HCT116 (cell line): ENCODE measurements around the gene NR6A1. TPM values are rescaled to one million over a fixed set of nuclear protein-coding genes. Genes with fewer than 3 reads are reported as not detected.

Experiments used
- ATAC-seq: fragments of 200-7000 bp; cut with Tn5 transposase; 2 replicates; pipeline ENCODE4 v1.9.1; 2020; ENCODE audit warnings: mild to moderate bottlenecking, moderate library complexity
- BruUV-seq: library from RNA; stranded (reverse); fragments of 400-500 nt; replicated peaks from 2 replicates; lab custom pipeline; 2021; lab: Mats Ljungman, UMichigan
- CTCF ChIA-PET: fragments of 300-600 bp; sonication (Branson Sonifier 250); formaldehyde crosslinking; loops from one replicate; lab custom pipeline; 2021; ENCODE audit warnings: antibody characterized with exemption; lab: Charles Lee
- POLR2A ChIA-PET: fragments of 300-600, 350-600 bp; sonication (Branson Sonifier 250); formaldehyde crosslinking; loops from one replicate; lab custom pipeline; 2021; ENCODE audit warnings: antibody characterized with exemption; lab: Charles Lee
- RAD21 ChIA-PET, 2 experiments: fragments of 300-600 bp; sonication (Branson Sonifier 250); formaldehyde crosslinking; loops; one replicate each; lab custom pipeline; 2023; ENCODE audit warnings: low total read pairs in 2 of 2; ENCODE audit not compliant: uncharacterized antibody in 2 of 2, unreplicated experiment in 2 of 2, low non-redundant PET in 1 of 2; lab: Charles Lee
- DNase-seq: peaks from one replicate; pipeline ENCODE4 v3.0.0-alpha.2; 2010; ENCODE audit warnings: low read depth, low spot score
- H2AFZ ChIP-seq: fragments of 200-600 bp; shearing (Covaris generic), sonication (generic); 2 replicates; pipeline ENCODE4 v1.6.1; 2017; ENCODE audit warnings: low read depth, mixed run types, mixed read lengths, antibody characterized with exemption, low read length; ENCODE audit not compliant: poor library complexity, severe bottlenecking
- H3K27ac ChIP-seq: 2 replicates; pipeline ENCODE4 v1.5.1; 2012; ENCODE audit warnings: low read depth, low read length
- H3K27me3 ChIP-seq: fragments of 200-600 bp; sonication (generic); 2 replicates; pipeline ENCODE4 v1.6.1; 2016; ENCODE audit warnings: mixed run types, low read length, mixed read lengths; ENCODE audit not compliant: insufficient read depth
- H3K36me3 ChIP-seq, 2 experiments: fragments of 200-500 bp in 1 of 2; fragments of 200-600 bp in 1 of 2; sonication (Bioruptor generic) in 1 of 2; sonication (generic) in 1 of 2; 2 replicates each; pipeline versions ENCODE4 v1.5.1 to v1.6.1; 2014 to 2016; ENCODE audit warnings: low read length in 2 of 2, inconsistent platforms in 1 of 2, mixed read lengths in 1 of 2, mixed run types in 1 of 2; ENCODE audit not compliant: insufficient read depth in 2 of 2, control insufficient read depth in 1 of 2
- H3K4me1 ChIP-seq, 2 experiments: fragments of 200-600 bp in 1 of 2; sonication (generic) in 1 of 2; 2 replicates each; pipeline versions ENCODE4 v1.5.1 to v1.6.1; 2012 to 2017; ENCODE audit warnings: low read length in 2 of 2, inconsistent platforms in 1 of 2, mild to moderate bottlenecking in 1 of 2, mixed read lengths in 1 of 2, mixed run types in 1 of 2, moderate library complexity in 1 of 2; ENCODE audit not compliant: insufficient read depth in 2 of 2, control insufficient read depth in 1 of 2
- H3K4me2 ChIP-seq: fragments of 200-600 bp; sonication (generic); 2 replicates; pipeline ENCODE4 v1.6.1; 2017; ENCODE audit warnings: mixed run types, low read length, mixed read lengths
- H3K4me3 ChIP-seq, 2 experiments: fragments of 200-600 bp in 1 of 2; sonication (generic) in 1 of 2; replicated peaks in 1 of 2; 2 replicates each; pipeline ENCODE4 v1.5.1; 2011 to 2016; ENCODE audit warnings: low read length in 2 of 2, control low read depth in 1 of 2, low read depth in 1 of 2, mild to moderate bottlenecking in 1 of 2, mixed read lengths in 1 of 2, mixed run types in 1 of 2
- H3K79me2 ChIP-seq: fragments of 200-600 bp; sonication (generic); 2 replicates; pipeline ENCODE4 v1.6.1; 2017; ENCODE audit warnings: mild to moderate bottlenecking, mixed run types, low read length, moderate library complexity, mixed read lengths; ENCODE audit not compliant: insufficient read depth
- H3K9ac ChIP-seq: fragments of 200-600 bp; sonication (generic); 2 replicates; pipeline ENCODE4 v1.6.1; 2016; ENCODE audit warnings: low read length, mixed read lengths
- H3K9me2 ChIP-seq: fragments of 200-600 bp; sonication (generic), shearing (Covaris generic); 2 replicates; pipeline ENCODE4 v1.6.1; 2017; ENCODE audit warnings: mixed run types, mild to moderate bottlenecking, moderate library complexity; ENCODE audit not compliant: insufficient read depth
- H3K9me3 ChIP-seq, 2 experiments: fragments of 200-500 bp in 1 of 2; fragments of 200-600 bp in 1 of 2; sonication (Bioruptor generic) in 1 of 2; sonication (generic) in 1 of 2; 2 replicates each; pipeline ENCODE4 v1.6.1; 2014 to 2017; ENCODE audit warnings: low read length in 2 of 2, mixed read lengths in 2 of 2, inconsistent platforms in 1 of 2, low read depth in 1 of 2, mild to moderate bottlenecking in 1 of 2, mixed run types in 1 of 2, moderate library complexity in 1 of 2; ENCODE audit not compliant: control insufficient read depth in 1 of 2, insufficient read depth in 1 of 2
- H4K20me1 ChIP-seq: fragments of 200-600 bp; sonication (generic), shearing (Covaris generic); 2 replicates; pipeline ENCODE4 v1.6.1; 2017; ENCODE audit warnings: mixed run types, mild to moderate bottlenecking, moderate library complexity; ENCODE audit not compliant: insufficient read depth
- CEBPB ChIP-seq: IDR thresholded peaks from 2 replicates; pipeline ENCODE4 v1.6.1; 2012; ENCODE audit warnings: low read depth
- POLR2AphosphoS5 ChIP-seq: IDR thresholded peaks from 2 replicates; pipeline ENCODE4 v1.6.1; 2011; ENCODE audit warnings: mild to moderate bottlenecking, low read depth, low read length, moderate library complexity
- SP1 ChIP-seq: IDR thresholded peaks from 2 replicates; pipeline ENCODE4 v1.6.1; 2012; ENCODE audit warnings: low read depth
- TCF7L2 ChIP-seq: IDR thresholded peaks from 2 replicates; pipeline ENCODE4 v1.7.0; 2011; ENCODE audit warnings: borderline replicate concordance, inconsistent platforms; ENCODE audit not compliant: insufficient read depth, insufficient read length; ENCODE audit errors: extremely low read depth
- ZFX ChIP-seq: fragments of 450-650 bp; IDR thresholded peaks from 2 replicates; pipeline ENCODE4 v1.6.1; 2017
- intact Hi-C: fragments of 100-400 bp; cut with micrococcal nuclease; formaldehyde crosslinking; loops from 2 replicates; pipeline ENCODE4 v1.10.0; 2022
- total RNA-seq: library from RNA; stranded (reverse); gene quantifications from one replicate; pipeline ENCODE4 v1.2.1, GENCODE V29; 2021; ENCODE audit not compliant: unreplicated experiment
- TF ChIP-seq, protein P1 (sequence below): IDR thresholded peaks from 2 replicates; pipeline ENCODE4 v1.6.1; 2012; ENCODE audit warnings: low read depth
- TF ChIP-seq, protein P2 (sequence below): IDR thresholded peaks from 2 replicates; pipeline ENCODE4 v1.6.1; 2012
- TF ChIP-seq, protein P3 (sequence below): IDR thresholded peaks from 2 replicates; pipeline ENCODE4 v1.6.1; 2012

The NR6A1 gene
- total RNA-seq, 1 experiment from 2014 or later: 9.9 TPM

DNA sequence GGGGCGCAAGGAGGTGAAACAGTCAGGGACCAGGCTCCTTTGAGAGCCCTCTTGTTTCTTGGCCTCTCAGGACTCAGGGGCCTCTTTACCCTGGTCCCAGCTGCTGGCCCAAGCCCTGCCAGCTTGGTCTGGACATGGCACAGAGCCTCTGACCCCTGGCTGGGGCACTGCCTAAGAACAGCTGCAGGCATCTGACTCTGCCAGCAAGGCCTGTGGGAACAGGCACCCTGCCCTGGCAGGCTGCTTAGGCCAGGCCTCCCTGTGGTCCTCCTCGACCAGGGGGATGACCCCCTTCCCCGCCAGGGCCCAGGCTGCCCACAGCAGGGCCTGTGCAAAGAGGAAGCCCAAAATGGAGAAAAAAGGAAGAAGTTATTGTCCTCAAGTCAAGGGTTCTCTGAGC is 31.3 kb upstream of the NR6A1 start:
- TF ChIP-seq, protein P1, sequence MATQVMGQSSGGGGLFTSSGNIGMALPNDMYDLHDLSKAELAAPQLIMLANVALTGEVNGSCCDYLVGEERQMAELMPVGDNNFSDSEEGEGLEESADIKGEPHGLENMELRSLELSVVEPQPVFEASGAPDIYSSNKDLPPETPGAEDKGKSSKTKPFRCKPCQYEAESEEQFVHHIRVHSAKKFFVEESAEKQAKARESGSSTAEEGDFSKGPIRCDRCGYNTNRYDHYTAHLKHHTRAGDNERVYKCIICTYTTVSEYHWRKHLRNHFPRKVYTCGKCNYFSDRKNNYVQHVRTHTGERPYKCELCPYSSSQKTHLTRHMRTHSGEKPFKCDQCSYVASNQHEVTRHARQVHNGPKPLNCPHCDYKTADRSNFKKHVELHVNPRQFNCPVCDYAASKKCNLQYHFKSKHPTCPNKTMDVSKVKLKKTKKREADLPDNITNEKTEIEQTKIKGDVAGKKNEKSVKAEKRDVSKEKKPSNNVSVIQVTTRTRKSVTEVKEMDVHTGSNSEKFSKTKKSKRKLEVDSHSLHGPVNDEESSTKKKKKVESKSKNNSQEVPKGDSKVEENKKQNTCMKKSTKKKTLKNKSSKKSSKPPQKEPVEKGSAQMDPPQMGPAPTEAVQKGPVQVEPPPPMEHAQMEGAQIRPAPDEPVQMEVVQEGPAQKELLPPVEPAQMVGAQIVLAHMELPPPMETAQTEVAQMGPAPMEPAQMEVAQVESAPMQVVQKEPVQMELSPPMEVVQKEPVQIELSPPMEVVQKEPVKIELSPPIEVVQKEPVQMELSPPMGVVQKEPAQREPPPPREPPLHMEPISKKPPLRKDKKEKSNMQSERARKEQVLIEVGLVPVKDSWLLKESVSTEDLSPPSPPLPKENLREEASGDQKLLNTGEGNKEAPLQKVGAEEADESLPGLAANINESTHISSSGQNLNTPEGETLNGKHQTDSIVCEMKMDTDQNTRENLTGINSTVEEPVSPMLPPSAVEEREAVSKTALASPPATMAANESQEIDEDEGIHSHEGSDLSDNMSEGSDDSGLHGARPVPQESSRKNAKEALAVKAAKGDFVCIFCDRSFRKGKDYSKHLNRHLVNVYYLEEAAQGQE: no peak
- TF ChIP-seq, protein P2, sequence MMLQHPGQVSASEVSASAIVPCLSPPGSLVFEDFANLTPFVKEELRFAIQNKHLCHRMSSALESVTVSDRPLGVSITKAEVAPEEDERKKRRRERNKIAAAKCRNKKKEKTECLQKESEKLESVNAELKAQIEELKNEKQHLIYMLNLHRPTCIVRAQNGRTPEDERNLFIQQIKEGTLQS: no peak
- RAD21 ChIA-PET: no interaction called here
- no TSS peak for BruUV-seq
- Histone ChIP-seq H3K36me3 (no peaks in the 10 kb centered on the region), H3K27ac (no peak overlapping the region), H3K27me3 (no peaks in the 10 kb centered on the region), H2AFZ (no peak overlapping the region), H4K20me1 (no peaks in the 10 kb centered on the region), H3K9me3 (no peaks in the 10 kb centered on the region), H3K4me3 (no peak overlapping the region), H3K4me2 (no peak overlapping the region), H3K9ac (no peak overlapping the region), H3K4me1 (peaks cover 2 to 5% of the 10 kb centered on the region in 2 experiments; a peak in 2 of 4 replicates), H3K79me2 (no peaks in the 10 kb centered on the region), H3K9me2 (no peaks in the 10 kb centered on the region)
- ATAC-seq (no peak), DNase-seq (no peak)
- intact Hi-C loops: no loop called here
- POLR2A ChIA-PET: no interaction called here
- CTCF ChIA-PET: no interaction called here

DNA sequence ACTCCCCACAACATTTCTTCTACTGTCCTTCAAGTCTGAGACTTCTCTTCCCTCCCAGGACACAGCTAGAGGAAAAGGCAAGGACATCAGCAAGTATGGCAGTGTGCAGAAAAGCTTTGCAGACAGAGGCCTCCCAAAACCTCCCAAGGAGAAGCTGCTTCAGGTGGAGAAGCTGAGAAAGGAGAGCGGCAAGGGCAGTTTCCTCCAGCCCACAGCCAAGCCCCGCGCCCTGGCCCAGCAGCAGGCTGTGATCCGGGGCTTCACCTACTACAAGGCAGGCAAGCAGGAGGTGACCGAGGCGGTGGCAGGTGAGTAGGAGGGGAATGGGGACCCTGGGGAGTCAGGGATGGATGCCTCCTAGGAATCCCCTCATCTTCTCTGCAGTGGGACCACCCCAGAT is 30.2 kb upstream of the NR6A1 start:
- Histone ChIP-seq H3K27ac (no peak overlapping the region), H3K9ac (no peak overlapping the region), H2AFZ (no peak overlapping the region), H3K4me3 (no peak overlapping the region), H3K27me3 (no peaks in the 10 kb centered on the region), H3K9me3 (no peaks in the 10 kb centered on the region), H3K4me1 (peaks cover 3 to 15% of the 10 kb centered on the region in 2 experiments), H3K4me2 (no peak overlapping the region), H3K79me2 (no peaks in the 10 kb centered on the region), H4K20me1 (no peaks in the 10 kb centered on the region), H3K36me3 (no peaks in the 10 kb centered on the region), H3K9me2 (no peaks in the 10 kb centered on the region)
- DNase-seq (no peak), ATAC-seq (no peak)
- CTCF ChIA-PET: interaction anchor here (1.0 kb wide), 1 partner anchor 39 kb away, joined by 3 read pairs; no protein-coding TSS in a partner anchor
- intact Hi-C loops: no loop called here
- POLR2A ChIA-PET: no interaction called here
- TF ChIP-seq TCF7L2 (no peak), ZFX (no peak), POLR2AphosphoS5 (no peak), CEBPB (no peak), SP1 (no peak)
- TF ChIP-seq, protein P3, sequence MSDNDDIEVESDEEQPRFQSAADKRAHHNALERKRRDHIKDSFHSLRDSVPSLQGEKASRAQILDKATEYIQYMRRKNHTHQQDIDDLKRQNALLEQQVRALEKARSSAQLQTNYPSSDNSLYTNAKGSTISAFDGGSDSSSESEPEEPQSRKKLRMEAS: no peak
- RAD21 ChIA-PET: no interaction called here
- no TSS peak for BruUV-seq
